CD4-positive, alpha-beta T cell (primary cell): ENCODE results near the gene MRPL55. TPM values are rescaled to one million over a fixed set of nuclear protein-coding genes. Genes with fewer than 3 reads are reported as not detected.

Experiments used
- ATAC-seq: fragments of 200-7000 bp; cut with Tn5 transposase; one replicate; pipeline ENCODE4 v1.10.0; 2022; ENCODE audit warnings: mild to moderate bottlenecking; ENCODE audit not compliant: poor library complexity
- CTCF ChIA-PET: fragments of 350-600 bp; sonication (Branson Sonifier 250); formaldehyde crosslinking; loops from one replicate; lab custom pipeline; 2021; ENCODE audit warnings: antibody characterized with exemption, inconsistent platforms; lab: Charles Lee
- POLR2A ChIA-PET: fragments of 350-600 bp; sonication (Branson Sonifier 250); formaldehyde crosslinking; loops from one replicate; lab custom pipeline; 2021; ENCODE audit warnings: antibody characterized with exemption, inconsistent platforms; lab: Charles Lee
- DNase-seq, 14 experiments: peaks; one replicate each; pipeline ENCODE4 v3.0.0-alpha.2; 2013 to 2020; ENCODE audit warnings: mixed read lengths in 2 of 14
- H3K27ac ChIP-seq, 2 donors: one replicate each; pipeline versions ENCODE4 v1.5.1 to v1.7.0; 2013; ENCODE audit warnings: low read length in 2 of 2, low read depth in 1 of 2, mild to moderate bottlenecking in 1 of 2
- H3K27me3 ChIP-seq, 2 experiments: 1 replicate in 1 of 2; 2 replicates in 1 of 2; pipeline versions ENCODE4 v1.6.1 to v1.7.0; 2013; ENCODE audit warnings: low read length in 2 of 2, control low read depth in 1 of 2, mild to moderate bottlenecking in 1 of 2, moderate library complexity in 1 of 2; ENCODE audit not compliant: insufficient read depth in 2 of 2, control insufficient read depth in 1 of 2
- H3K36me3 ChIP-seq: one replicate; pipeline ENCODE4 v1.6.1; 2013; ENCODE audit warnings: low read length, control low read depth; ENCODE audit not compliant: insufficient read depth
- H3K4me1 ChIP-seq: one replicate; pipeline ENCODE4 v1.6.1; 2013; ENCODE audit warnings: low read length, control low read depth; ENCODE audit not compliant: insufficient read depth
- H3K4me3 ChIP-seq: one replicate; pipeline ENCODE4 v1.5.1; 2013; ENCODE audit warnings: mild to moderate bottlenecking, low read length, moderate library complexity
- H3K9me3 ChIP-seq, 2 experiments: 1 replicate in 1 of 2; 2 replicates in 1 of 2; pipeline versions ENCODE4 v1.6.1 to v1.7.0; 2013; ENCODE audit warnings: low read length in 2 of 2, mild to moderate bottlenecking in 2 of 2, control low read depth in 1 of 2, moderate library complexity in 1 of 2; ENCODE audit not compliant: control insufficient read depth in 1 of 2, insufficient read depth in 1 of 2
- H3K27ac Mint-ChIP-seq: one replicate; pipeline ENCODE4 v1.8.0; 2020; ENCODE audit warnings: mixed read lengths
- H3K27me3 Mint-ChIP-seq: one replicate; pipeline ENCODE4 v1.8.0; 2021; ENCODE audit warnings: mixed read lengths
- H3K36me3 Mint-ChIP-seq: one replicate; pipeline ENCODE4 v1.8.0; 2021; ENCODE audit warnings: low read depth, mixed read lengths
- H3K4me1 Mint-ChIP-seq: one replicate; pipeline ENCODE4 v1.8.0; 2021; ENCODE audit warnings: low read depth, mixed read lengths
- H3K4me3 Mint-ChIP-seq: one replicate; pipeline ENCODE4 v1.8.0; 2020; ENCODE audit warnings: mild to moderate bottlenecking, mixed read lengths
- H3K9me3 Mint-ChIP-seq: one replicate; pipeline ENCODE4 v1.8.0; 2020; ENCODE audit warnings: mixed read lengths
- intact Hi-C, 2 experiments: fragments of 100-400 bp; cut with DNase I in 1 of 2; cut with micrococcal nuclease in 1 of 2; formaldehyde crosslinking; loops; one replicate each; pipeline versions ENCODE4 v1.15.1 to v1.9.0; 2023 to 2025; cut with DNase I, micrococcal nuclease
- total RNA-seq, 174 experiments: library from RNA in 2 of 174; stranded (reverse) in 2 of 174; gene quantifications; one replicate each; pipeline ENCODE4 v1.2.3 and lab custom pipeline; 2021 to 2026
- TF ChIP-seq, protein P1 (sequence below): fragments of 200-600 bp; IDR thresholded peaks from one replicate; pipeline ENCODE4 v1.8.0; 2022; ENCODE audit warnings: antibody characterized with exemption, mild to moderate bottlenecking

Gene MRPL55
- total RNA-seq, 2 experiments from 2014 or later = 120 to 128 TPM

GRCh38 chr1:228146417-228147150 is 37.5 kb upstream of the MRPL55 start:
- Histone ChIP-seq H3K4me1 (peaks cover 45% of the 10 kb centered on the region), H3K27ac (no peak overlapping the region), H3K27me3 (no peaks in the 10 kb centered on the region), H3K36me3 (peaks cover 55% of the 10 kb centered on the region), H3K9me3 (no peaks in the 10 kb centered on the region), H3K4me3 (no peak overlapping the region)
- no peaks in the 10 kb centered on the region for H3K9me3 Mint-ChIP-seq
- peaks cover 29% of the 10 kb centered on the region for H3K36me3 Mint-ChIP-seq
- POLR2A ChIA-PET = no interaction called here
- no peak for ATAC-seq
- no peak for DNase-seq
- H3K27me3 Mint-ChIP-seq = no peaks in the 10 kb centered on the region
- H3K4me1 Mint-ChIP-seq = peaks cover 26% of the 10 kb centered on the region
- CTCF ChIA-PET = no interaction called here
- no peak overlapping the region for H3K4me3 Mint-ChIP-seq
- intact Hi-C loops = loop anchor here in 1 of 2 experiments (10.0 kb wide), 1 partner anchor 1358 kb away; the partner anchor contains the start of gene NUP133
- TF ChIP-seq, protein P1, sequence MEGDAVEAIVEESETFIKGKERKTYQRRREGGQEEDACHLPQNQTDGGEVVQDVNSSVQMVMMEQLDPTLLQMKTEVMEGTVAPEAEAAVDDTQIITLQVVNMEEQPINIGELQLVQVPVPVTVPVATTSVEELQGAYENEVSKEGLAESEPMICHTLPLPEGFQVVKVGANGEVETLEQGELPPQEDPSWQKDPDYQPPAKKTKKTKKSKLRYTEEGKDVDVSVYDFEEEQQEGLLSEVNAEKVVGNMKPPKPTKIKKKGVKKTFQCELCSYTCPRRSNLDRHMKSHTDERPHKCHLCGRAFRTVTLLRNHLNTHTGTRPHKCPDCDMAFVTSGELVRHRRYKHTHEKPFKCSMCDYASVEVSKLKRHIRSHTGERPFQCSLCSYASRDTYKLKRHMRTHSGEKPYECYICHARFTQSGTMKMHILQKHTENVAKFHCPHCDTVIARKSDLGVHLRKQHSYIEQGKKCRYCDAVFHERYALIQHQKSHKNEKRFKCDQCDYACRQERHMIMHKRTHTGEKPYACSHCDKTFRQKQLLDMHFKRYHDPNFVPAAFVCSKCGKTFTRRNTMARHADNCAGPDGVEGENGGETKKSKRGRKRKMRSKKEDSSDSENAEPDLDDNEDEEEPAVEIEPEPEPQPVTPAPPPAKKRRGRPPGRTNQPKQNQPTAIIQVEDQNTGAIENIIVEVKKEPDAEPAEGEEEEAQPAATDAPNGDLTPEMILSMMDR = no peak
- no peak overlapping the region for H3K27ac Mint-ChIP-seq

GRCh38 chr1:228145463-228146416 is 36.6 kb upstream of the MRPL55 start:
- POLR2A ChIA-PET = interaction anchor here (3.9 kb wide), 1 partner anchor 20 kb away, joined by 33 read pairs; the partner anchor contains the start of gene IBA57
- DNase-seq (peak in 1 of 14 experiments; percentile 20), ATAC-seq (no peak)
- H3K4me1 Mint-ChIP-seq = peaks cover 34% of the 10 kb centered on the region
- H3K9me3 Mint-ChIP-seq = no peaks in the 10 kb centered on the region
- Histone ChIP-seq H3K4me3 (no peak overlapping the region), H3K27ac (no peak overlapping the region), H3K36me3 (peaks cover 56% of the 10 kb centered on the region), H3K27me3 (no peaks in the 10 kb centered on the region), H3K4me1 (peaks cover 53% of the 10 kb centered on the region), H3K9me3 (no peaks in the 10 kb centered on the region)
- intact Hi-C loops = loop anchor here in 1 of 2 experiments (10.0 kb wide), 1 partner anchor 1359 kb away; the partner anchor contains the start of gene NUP133
- H3K27ac Mint-ChIP-seq = no peak overlapping the region
- peak overlapping the region; percentile 20 for H3K4me3 Mint-ChIP-seq
- no peaks in the 10 kb centered on the region for H3K27me3 Mint-ChIP-seq
- TF ChIP-seq, protein P1 = no peak
- H3K36me3 Mint-ChIP-seq = peaks cover 34% of the 10 kb centered on the region
- CTCF ChIA-PET = interaction anchor here (1.7 kb wide), 1 partner anchor 19 kb away, joined by 3 read pairs; the partner anchor contains the start of gene IBA57

DNA sequence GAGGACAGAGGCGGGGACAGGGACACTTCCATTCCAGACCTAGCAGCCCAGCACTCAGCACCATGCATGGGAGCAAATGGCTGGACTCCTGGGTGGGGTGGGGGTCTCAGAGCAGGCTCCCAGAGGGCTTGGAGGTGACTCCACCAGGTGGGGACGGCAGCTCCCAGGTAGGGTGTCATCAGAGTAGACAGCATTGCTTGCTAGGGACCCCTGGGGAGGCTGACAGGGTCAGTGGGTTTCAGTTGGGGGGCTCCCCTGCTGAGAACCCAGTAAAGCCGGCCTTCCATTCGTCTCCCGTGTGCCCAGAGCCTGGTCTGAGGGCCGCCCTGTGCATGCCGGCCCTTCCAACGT is 35.9 kb upstream of the MRPL55 start:
- Histone ChIP-seq H3K27ac (no peak overlapping the region), H3K4me3 (no peak overlapping the region), H3K9me3 (no peaks in the 10 kb centered on the region), H3K27me3 (no peaks in the 10 kb centered on the region), H3K36me3 (peaks cover 56% of the 10 kb centered on the region), H3K4me1 (peaks cover 55% of the 10 kb centered on the region)
- Mint-ChIP-seq H3K27me3 (no peaks in the 10 kb centered on the region), H3K27ac (no peak overlapping the region), H3K4me3 (peak overlapping the region; percentile 23), H3K36me3 (peaks cover 37% of the 10 kb centered on the region), H3K9me3 (no peaks in the 10 kb centered on the region), H3K4me1 (peaks cover 39% of the 10 kb centered on the region)
- TF ChIP-seq, protein P1 = no peak
- DNase-seq = no peak
- CTCF ChIA-PET = interaction anchor here (1.7 kb wide), 1 partner anchor 20 kb away, joined by 3 read pairs; the partner anchor contains the start of gene IBA57
- ATAC-seq = no peak
- intact Hi-C loops = loop anchor here in 1 of 2 experiments (10.0 kb wide), 1 partner anchor 1360 kb away; the partner anchor contains the start of gene NUP133
- POLR2A ChIA-PET = interaction anchor here (3.9 kb wide), 1 partner anchor 21 kb away, joined by 33 read pairs; the partner anchor contains the start of gene IBA57
